SU-DHL-6 (cell line): ENCODE measurements around the gene OR4F15.

Experiments used
- H2AFZ ChIP-seq: fragments of 200-600 bp; sonication (generic); 2 replicates; pipeline ENCODE4 v1.6.1; 2014; ENCODE audit warnings: low read depth, mild to moderate bottlenecking, moderate library complexity, mixed read lengths, antibody characterized with exemption, low read length; ENCODE audit not compliant: severe bottlenecking
- H3F3A ChIP-seq: fragments of 200-600 bp; shearing (Covaris generic); 2 replicates; pipeline ENCODE4 v1.6.0; 2016; ENCODE audit warnings: antibody characterized with exemption, mild to moderate bottlenecking; ENCODE audit not compliant: insufficient read depth
- H3K27ac ChIP-seq: fragments of 200-600 bp; sonication (generic); 2 replicates; pipeline ENCODE4 v1.5.1; 2016; ENCODE audit warnings: low read depth, mild to moderate bottlenecking, low read length, moderate library complexity, mixed read lengths
- H3K27me3 ChIP-seq: fragments of 200-600 bp; sonication (generic), shearing (Covaris generic); 2 replicates; pipeline ENCODE4 v1.6.0; 2014; ENCODE audit warnings: mild to moderate bottlenecking, low read length
- H3K36me3 ChIP-seq: fragments of 200-600 bp; sonication (generic); 2 replicates; pipeline ENCODE4 v1.6.1; 2014; ENCODE audit warnings: mild to moderate bottlenecking, low read length, mixed read lengths
- H3K4me2 ChIP-seq: fragments of 300-600, 200-600 bp; shearing (Covaris generic), sonication (generic); 2 replicates; pipeline ENCODE4 v1.6.0; 2014; ENCODE audit warnings: low read length, low read depth, mild to moderate bottlenecking; ENCODE audit not compliant: poor library complexity, severe bottlenecking
- H3K4me3 ChIP-seq: fragments of 200-600 bp; sonication (generic); 2 replicates; pipeline ENCODE4 v1.5.1; 2014; ENCODE audit warnings: antibody characterized with exemption, low read length, mild to moderate bottlenecking, mixed read lengths; ENCODE audit not compliant: insufficient read depth, poor library complexity, severe bottlenecking
- H3K79me2 ChIP-seq: fragments of 200-600 bp; sonication (generic); 2 replicates; pipeline ENCODE4 v1.6.1; 2014; ENCODE audit warnings: mild to moderate bottlenecking, low read length, moderate library complexity; ENCODE audit not compliant: insufficient read depth
- H3K9ac ChIP-seq: fragments of 200-600 bp; sonication (generic); 2 replicates; pipeline ENCODE4 v1.7.0; 2014; ENCODE audit warnings: mild to moderate bottlenecking, low read length
- H3K9me2 ChIP-seq: fragments of 200-600 bp; sonication (generic); replicated peaks from 2 replicates; pipeline ENCODE4 v1.6.1; 2014; ENCODE audit warnings: low read length; ENCODE audit not compliant: insufficient read depth
- H3K9me3 ChIP-seq: fragments of 200-600 bp; sonication (generic); 2 replicates; pipeline ENCODE4 v1.6.1; 2014; ENCODE audit warnings: low read length, mixed read lengths; ENCODE audit not compliant: insufficient read depth
- H4K20me1 ChIP-seq: fragments of 200-600 bp; sonication (generic); 2 replicates; pipeline ENCODE4 v1.6.1; 2014; ENCODE audit warnings: low read depth, mild to moderate bottlenecking, antibody characterized with exemption, low read length, moderate library complexity, mixed read lengths
- CTCF ChIP-seq: fragments of 200-600 bp; sonication (generic); IDR thresholded peaks from one replicate; pipeline ENCODE4 v1.5.1; 2017; ENCODE audit warnings: antibody characterized with exemption, mild to moderate bottlenecking, low read length, moderate library complexity; ENCODE audit not compliant: insufficient read depth, poor library complexity, severe bottlenecking
- EZH2phosphoT487 ChIP-seq: fragments of 200-600 bp; sonication (generic), shearing (Covaris generic); conservative IDR thresholded peaks from 2 replicates; pipeline ENCODE4 v1.6.1; 2018; ENCODE audit warnings: mild to moderate bottlenecking, antibody characterized with exemption, low read length, moderate library complexity, mixed read lengths

The OR4F15 gene

DNA sequence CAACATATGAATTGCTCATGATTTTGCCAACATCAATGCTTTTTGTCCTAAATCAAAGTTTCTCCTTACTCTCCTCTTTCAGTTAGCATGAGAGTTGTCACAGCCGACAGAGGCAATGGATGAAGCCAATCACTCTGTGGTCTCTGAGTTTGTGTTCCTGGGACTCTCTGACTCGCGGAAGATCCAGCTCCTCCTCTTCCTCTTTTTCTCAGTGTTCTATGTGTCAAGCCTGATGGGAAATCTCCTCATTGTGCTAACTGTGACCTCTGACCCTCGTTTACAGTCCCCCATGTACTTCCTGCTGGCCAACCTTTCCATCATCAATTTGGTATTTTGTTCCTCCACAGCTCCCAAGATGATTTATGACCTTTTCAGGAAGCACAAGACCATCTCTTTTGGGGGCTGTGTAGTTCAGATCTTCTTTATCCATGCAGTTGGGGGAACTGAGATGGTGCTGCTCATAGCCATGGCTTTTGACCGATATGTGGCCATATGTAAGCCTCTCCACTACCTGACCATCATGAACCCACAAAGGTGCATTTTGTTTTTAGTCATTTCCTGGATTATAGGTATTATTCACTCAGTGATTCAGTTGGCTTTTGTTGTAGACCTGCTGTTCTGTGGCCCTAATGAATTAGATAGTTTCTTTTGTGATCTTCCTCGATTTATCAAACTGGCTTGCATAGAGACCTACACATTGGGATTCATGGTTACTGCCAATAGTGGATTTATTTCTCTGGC is 6.2 kb upstream of the OR4F15 start:
- no peak overlapping the region for H3K27ac ChIP-seq
- no peaks in the 10 kb centered on the region for H3K9me3 ChIP-seq
- H3K9ac ChIP-seq = no peak overlapping the region
- no peaks in the 10 kb centered on the region for H3K9me2 ChIP-seq
- no peaks in the 10 kb centered on the region for H3K36me3 ChIP-seq
- H4K20me1 ChIP-seq = no peaks in the 10 kb centered on the region
- H3K4me2 ChIP-seq = no peak overlapping the region
- no peaks in the 10 kb centered on the region for H3K79me2 ChIP-seq
- TF ChIP-seq EZH2phosphoT487 = no peak
- no peak for TF ChIP-seq CTCF
- no peak overlapping the region for H2AFZ ChIP-seq
- no peak overlapping the region for H3K4me3 ChIP-seq
- no peaks in the 10 kb centered on the region; the same call in 1 of the 2 replicates for H3F3A ChIP-seq
- H3K27me3 ChIP-seq = no peaks in the 10 kb centered on the region

DNA sequence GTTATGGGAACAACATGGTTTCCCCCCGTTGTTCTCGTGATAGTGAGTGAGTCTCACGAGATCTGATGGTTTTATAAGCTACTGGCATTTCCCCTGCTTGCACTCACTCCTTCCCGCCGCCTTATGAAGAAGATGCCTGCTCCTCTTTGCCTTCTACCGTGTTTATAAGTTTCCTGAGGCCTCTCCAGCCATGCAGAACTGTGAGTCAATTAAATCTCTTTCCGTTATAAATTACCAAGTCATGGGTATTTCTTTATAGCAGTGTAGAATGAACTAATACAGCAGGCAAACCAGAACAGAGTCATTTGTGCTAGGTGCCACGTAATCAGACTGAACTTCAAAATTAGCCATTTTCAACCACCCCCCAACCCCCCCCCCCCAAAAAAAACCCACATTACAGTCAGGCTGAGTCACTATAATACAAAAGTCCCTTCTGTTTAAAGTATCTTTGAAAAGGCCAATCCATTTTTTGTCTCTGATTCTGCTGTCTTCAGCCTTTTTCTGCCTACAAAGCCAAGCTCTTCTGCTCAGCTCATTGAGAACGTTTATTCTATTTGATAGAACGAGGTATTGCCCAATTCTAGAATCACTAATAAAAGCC is 4.6 kb upstream of the OR4F15 start:
- Histone ChIP-seq H4K20me1 (no peaks in the 10 kb centered on the region), H3K27me3 (no peaks in the 10 kb centered on the region), H3K4me3 (no peak overlapping the region), H3K9me3 (no peaks in the 10 kb centered on the region), H3K4me2 (no peak overlapping the region), H3F3A (no peaks in the 10 kb centered on the region; the same call in 1 of the 2 replicates), H2AFZ (no peak overlapping the region), H3K9me2 (no peaks in the 10 kb centered on the region), H3K79me2 (no peaks in the 10 kb centered on the region), H3K9ac (no peak overlapping the region), H3K27ac (no peak overlapping the region), H3K36me3 (no peaks in the 10 kb centered on the region)
- TF ChIP-seq EZH2phosphoT487 = no peak
- no peak for TF ChIP-seq CTCF

DNA sequence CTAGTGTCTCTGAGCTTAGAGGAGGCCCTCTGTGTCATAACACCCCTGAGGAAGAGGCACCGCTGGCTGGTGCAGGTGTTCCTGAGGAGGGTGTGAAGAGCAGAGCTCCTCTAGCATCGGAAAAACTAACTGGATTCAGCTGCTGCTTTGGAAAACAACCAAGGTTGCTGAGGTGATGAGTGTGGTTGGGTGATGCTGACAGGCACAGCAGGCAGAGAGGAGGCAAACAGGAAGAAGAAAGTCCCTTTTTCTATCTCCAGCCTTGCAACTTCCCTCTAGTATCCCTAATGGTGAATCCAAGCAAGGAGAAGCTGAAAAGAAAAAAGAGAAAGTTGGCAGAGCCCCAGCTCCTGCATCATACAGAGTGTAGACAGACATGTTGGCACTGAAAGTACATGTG is 3.8 kb upstream of the OR4F15 start:
- no peak overlapping the region for H3K4me2 ChIP-seq
- H3K9ac ChIP-seq = no peak overlapping the region

More for the DNA sequence above, 3.8 kb upstream of the OR4F15 start:
- Histone ChIP-seq H3K9me3 (no peaks in the 10 kb centered on the region), H3K79me2 (no peaks in the 10 kb centered on the region), H3K9me2 (no peaks in the 10 kb centered on the region), H3F3A (no peaks in the 10 kb centered on the region; the same call in 1 of the 2 replicates), H3K36me3 (no peaks in the 10 kb centered on the region), H3K27me3 (no peaks in the 10 kb centered on the region), H4K20me1 (no peaks in the 10 kb centered on the region), H3K27ac (no peak overlapping the region), H3K4me3 (no peak overlapping the region), H2AFZ (no peak overlapping the region)
- no peak for TF ChIP-seq EZH2phosphoT487
- TF ChIP-seq CTCF = no peak
